ENCODE measurements around the gene GLDC. TPM values are rescaled to one million over a fixed set of nuclear protein-coding genes. Genes with fewer than 3 reads are reported as not detected.

Gene GLDC
- total RNA-seq, 6 donors from 2014 or later, result 0.60 to 3.1 (median 1.1) TPM; not detected in 2

DNA sequence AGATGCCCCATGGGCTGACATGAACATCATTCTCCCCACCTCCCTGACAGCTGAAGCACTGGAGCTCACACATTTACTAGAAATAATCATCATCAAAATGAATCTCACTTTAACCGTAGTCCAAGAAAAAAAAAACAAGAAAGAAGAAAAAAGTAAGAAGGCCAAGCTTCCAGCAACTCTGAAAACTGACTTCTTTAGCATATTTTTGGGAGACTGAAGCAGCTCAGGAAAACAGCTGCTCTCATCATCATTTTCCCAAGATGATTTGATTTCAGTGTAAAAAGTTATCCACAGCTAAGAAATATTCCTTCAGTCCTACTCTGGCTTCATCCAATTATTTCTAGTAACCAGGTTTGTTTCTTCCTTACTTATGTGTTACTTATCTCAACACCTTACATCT is 91.7 kb downstream of the GLDC start:
- DNase-seq (no peak), ATAC-seq (ENCODE audit: low FRiP score in 2 of 2) (no peak)
- no peak for TF ChIP-seq CTCF (IDR thresholded peaks at IDR 0.05)
- no peak for TF ChIP-seq EP300 (IDR thresholded peaks at IDR 0.05)
- no peak for TF ChIP-seq POLR2A (IDR thresholded peaks at IDR 0.05)
- TF ChIP-seq POLR2AphosphoS5 (IDR thresholded peaks at IDR 0.05), result no peak
- Histone ChIP-seq H3K4me1 (no peaks in the 10 kb centered on the region), H3K36me3 (no peaks in the 10 kb centered on the region), H3K4me3 (no peak overlapping the region), H3K27me3 (no peaks in the 10 kb centered on the region), H3K27ac (no peak overlapping the region), H3K9me3 (no peaks in the 10 kb centered on the region)
- 73 to 88% methylated on average over 1 of the region's 1 CpG for WGBS, 2 donors

- no peaks in the 10 kb centered on the region for H3K27me3 ChIP-seq
- WGBS, 2 donors, result 79 to 83% methylated on average over 7 of the region's 7 CpGs
- no peak for ATAC-seq (ENCODE audit: low FRiP score in 2 of 2)
- no peak overlapping the region for H3K4me3 ChIP-seq
- TF ChIP-seq POLR2AphosphoS5 (IDR thresholded peaks at IDR 0.05), result no peak
- DNase-seq, result no peak
- no peaks in the 10 kb centered on the region for H3K36me3 ChIP-seq
- H3K27ac ChIP-seq, result no peak overlapping the region
- no peaks in the 10 kb centered on the region for H3K9me3 ChIP-seq
- no peaks in the 10 kb centered on the region for H3K4me1 ChIP-seq
Measured at GRCh38 chr9:6552498-6553121, 92.9 kb downstream of the GLDC start.

DNA sequence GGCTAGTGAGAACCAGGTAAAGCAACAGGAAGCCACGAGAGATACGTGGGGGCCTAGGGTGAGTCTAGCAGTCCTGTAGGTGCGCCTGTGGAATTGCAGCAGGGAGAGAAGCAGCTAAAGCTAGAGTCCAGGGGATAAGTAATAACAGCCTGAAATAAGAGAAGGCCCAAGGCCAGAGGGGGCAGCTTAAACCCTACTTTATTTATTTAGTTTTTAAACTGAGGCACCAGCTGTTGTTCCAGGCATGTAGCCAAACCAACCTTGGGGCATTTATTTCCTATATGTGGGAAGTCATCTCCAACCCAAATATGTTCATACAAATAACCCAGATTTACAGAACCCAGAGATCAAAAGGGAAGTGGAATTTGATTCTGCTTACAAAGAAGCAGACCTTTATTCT is 93.5 kb downstream of the GLDC start:
- WGBS, 2 donors, result 78 to 79% methylated on average over 3 of the region's 3 CpGs
- H3K27me3 ChIP-seq, result no peaks in the 10 kb centered on the region
- DNase-seq (no peak), ATAC-seq (ENCODE audit: low FRiP score in 2 of 2) (no peak)
- H3K4me3 ChIP-seq, result no peak overlapping the region
- TF ChIP-seq EP300 (IDR thresholded peaks at IDR 0.05) (no peak), POLR2A (IDR thresholded peaks at IDR 0.05) (no peak), CTCF (IDR thresholded peaks at IDR 0.05) (no peak)
- no peaks in the 10 kb centered on the region for H3K4me1 ChIP-seq
- H3K36me3 ChIP-seq, result no peaks in the 10 kb centered on the region
- H3K27ac ChIP-seq, result no peak overlapping the region
- no peaks in the 10 kb centered on the region for H3K9me3 ChIP-seq

DNA sequence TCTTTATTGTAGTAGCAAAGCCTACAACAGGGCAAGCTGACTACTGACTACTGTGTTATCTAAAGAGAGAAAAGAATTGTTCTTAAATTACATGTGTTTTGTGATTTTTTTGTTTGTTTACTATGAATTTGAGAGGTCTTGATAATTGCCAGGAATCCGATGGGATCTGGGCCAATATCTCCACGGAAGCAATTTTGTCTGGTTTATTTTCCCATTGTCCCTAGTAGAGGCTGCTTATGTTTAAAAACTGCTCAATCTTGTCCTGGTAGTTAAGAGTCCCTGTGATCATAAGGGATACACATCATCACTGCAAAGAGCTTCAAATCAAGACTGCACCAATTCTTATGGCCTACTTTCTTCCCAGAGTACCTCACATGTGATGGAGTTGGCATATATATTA is 94.4 kb downstream of the GLDC start:
- H3K27ac ChIP-seq, result no peak overlapping the region
- no peak overlapping the region for H3K4me3 ChIP-seq
- DNase-seq (no peak), ATAC-seq (ENCODE audit: low FRiP score in 2 of 2) (no peak)
- no peaks in the 10 kb centered on the region for H3K27me3 ChIP-seq
- H3K4me1 ChIP-seq, result no peaks in the 10 kb centered on the region
- H3K36me3 ChIP-seq, result no peaks in the 10 kb centered on the region
- 55 to 65% methylated on average over 2 of the region's 2 CpGs for WGBS, 2 donors
- TF ChIP-seq POLR2AphosphoS5 (IDR thresholded peaks at IDR 0.05) (no peak), EP300 (IDR thresholded peaks at IDR 0.05) (no peak), CTCF (IDR thresholded peaks at IDR 0.05) (no peak), POLR2A (IDR thresholded peaks at IDR 0.05) (no peak)
- H3K9me3 ChIP-seq, result no peaks in the 10 kb centered on the region

DNA sequence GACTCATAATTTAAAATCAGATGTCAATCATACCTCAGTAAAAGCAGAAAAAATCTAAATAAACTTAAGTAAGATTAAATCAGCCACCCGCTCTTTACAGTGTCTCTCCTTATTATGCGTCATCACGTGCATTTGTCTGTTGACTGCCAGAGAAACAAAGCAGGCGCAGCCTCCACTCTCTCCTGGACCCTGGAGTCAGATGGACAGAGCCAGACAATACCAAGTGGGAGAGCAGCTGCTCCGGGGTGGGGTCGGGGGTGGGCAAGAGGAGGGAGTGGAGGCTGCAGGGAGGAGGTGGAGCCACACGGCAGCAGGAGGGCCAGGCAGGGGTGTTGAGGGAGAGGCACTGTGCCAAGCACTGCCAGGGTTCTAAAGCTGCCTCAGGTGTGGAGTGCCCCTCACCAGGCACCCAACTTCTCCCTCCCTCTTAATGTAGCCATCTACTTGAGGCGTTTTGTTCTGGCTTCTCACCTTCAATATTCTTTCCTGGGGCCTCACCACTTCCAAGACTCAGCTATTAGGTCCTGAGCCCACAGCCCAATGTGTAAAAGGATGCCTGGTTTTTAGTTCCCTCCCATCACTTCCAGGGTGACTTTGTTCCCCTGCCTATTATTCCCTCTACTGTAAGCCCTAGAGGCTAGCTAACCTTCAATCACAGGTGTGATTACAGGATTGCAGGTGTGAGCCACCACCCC is 96.3 kb downstream of the GLDC start:
- DNase-seq (no peak), ATAC-seq (ENCODE audit: low FRiP score in 2 of 2) (no peak)
- Histone ChIP-seq H3K4me1 (no peaks in the 10 kb centered on the region), H3K27me3 (no peaks in the 10 kb centered on the region), H3K4me3 (no peak overlapping the region), H3K27ac (no peak overlapping the region), H3K36me3 (no peaks in the 10 kb centered on the region), H3K9me3 (no peaks in the 10 kb centered on the region)
- 73% methylated on average over 8 of the region's 8 CpGs for WGBS, 2 donors
- no peak for TF ChIP-seq POLR2A (IDR thresholded peaks at IDR 0.05)
- no peak for TF ChIP-seq POLR2AphosphoS5 (IDR thresholded peaks at IDR 0.05)
- TF ChIP-seq EP300 (IDR thresholded peaks at IDR 0.05), result no peak
- no peak for TF ChIP-seq CTCF (IDR thresholded peaks at IDR 0.05)

All from upper lobe of left lung (tissue), 6 donors.